Lung microvascular endothelial cell (primary cell): ENCODE results near the gene FRA10AC1. TPM values are rescaled to one million over a fixed set of nuclear protein-coding genes. Genes with fewer than 3 reads are reported as not detected.

Source experiments
- DNase-seq, 2 donors: peaks; one replicate each; pipeline versions ENCODE4 v3.0.0 to v3.0.0-alpha.2; 2010; ENCODE audit warnings: low read depth in 2 of 2
- total RNA-seq: library from RNA; depleted of rRNA; stranded (reverse); fragments of >200 nt; gene quantifications from 2 replicates; pipeline ENCODE4 v1.2.1, GENCODE V29; 2014

Gene FRA10AC1
- total RNA-seq, 1 donor from 2014 or later = 3.2 TPM

DNA sequence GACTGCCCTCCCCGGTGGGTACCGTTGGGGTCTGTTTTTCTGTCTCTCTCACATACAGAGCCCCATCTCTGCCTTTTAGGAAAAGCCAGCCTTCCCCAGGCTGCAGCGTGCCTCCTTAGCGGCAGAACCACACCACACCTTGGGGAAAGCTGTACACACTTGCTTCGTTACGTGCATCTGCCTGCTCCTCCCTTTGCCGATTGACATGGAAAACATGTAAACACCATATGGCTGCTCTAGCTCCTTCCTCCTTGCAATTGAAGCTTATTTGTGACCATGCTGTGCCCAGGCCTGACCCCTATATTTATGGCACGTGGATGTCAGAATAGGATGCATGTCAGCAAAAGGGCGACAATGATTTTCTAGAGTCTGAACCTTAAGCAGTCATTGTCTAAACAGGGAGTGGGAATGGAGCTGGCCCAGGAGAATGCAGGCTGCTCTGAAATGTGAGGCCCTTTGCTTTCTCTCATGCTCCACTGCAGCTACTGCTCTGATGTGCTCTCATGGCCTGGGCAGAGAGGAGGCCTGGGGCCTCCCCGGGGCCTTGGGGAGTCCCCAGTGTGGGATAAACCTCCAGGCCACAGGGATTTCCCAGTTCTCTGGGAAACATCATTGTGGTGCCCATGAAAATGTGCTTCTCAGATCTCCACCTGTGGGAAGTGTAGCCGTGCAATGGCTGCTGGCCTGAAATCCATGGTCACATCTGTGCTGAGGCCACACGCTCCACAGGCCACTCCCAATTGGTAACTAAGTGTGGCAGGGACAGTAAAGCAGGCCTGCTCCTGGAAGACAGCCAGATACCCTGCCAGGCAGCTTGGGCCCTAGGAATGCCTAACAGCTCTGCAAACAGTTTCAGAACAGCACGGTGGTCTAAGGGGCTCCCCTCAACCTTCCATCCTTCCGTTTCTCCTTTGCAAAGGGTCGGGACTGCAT lies 71.5 kb downstream of the FRA10AC1 start:
- no peak for DNase-seq

DNA sequence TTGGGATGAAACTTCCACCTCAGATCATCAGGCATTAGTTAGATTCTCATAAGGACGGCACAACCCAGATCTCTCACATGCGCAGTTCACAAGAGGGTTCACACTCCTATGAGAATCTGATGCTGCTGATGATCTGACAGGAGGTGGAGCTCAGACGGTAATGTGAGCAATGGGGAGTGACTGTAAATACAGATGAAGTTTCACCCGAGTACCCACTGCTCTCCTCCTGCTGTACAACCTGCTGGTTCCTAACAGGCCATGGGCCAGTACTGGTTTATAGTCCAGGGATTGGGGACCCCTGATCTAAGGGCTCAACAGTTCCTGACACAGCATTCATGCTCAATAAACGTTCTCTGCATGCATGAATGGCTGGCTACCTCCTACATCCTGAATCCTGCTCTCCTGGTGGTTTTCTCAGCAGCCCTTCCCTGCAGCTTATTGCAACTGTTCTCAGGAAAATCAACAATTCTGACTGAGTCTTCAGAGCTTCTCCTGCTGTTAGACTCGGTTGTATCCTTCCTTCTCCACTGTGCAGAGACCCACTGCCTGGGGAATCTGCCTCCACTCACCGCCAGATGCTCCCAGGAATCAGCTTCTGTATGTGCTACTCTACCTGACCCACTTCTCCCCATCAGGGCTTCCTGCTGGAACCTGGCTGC lies 72.6 kb downstream of the FRA10AC1 start:
- DNase-seq = no peak

DNA sequence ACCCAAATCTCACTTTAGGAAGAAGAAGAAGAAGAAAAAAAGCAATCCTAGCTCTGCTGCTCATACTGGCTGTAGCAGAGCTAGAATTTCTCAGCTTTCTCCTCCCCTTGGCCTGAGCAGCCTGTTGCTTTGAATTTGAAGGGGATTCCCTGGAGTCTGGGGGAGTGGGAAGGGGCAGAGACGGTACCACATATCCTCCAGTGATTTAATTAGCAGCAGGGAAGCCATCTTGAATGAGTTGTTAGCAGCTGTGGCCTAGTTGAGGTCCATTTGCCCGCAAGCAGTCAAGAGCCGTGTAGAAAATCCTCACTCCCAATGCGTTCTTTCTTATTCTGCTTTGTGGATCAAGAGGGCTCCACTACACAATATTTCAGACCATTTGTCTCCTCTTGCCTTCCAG lies 73.5 kb downstream of the FRA10AC1 start:
- DNase-seq = no peak

DNA sequence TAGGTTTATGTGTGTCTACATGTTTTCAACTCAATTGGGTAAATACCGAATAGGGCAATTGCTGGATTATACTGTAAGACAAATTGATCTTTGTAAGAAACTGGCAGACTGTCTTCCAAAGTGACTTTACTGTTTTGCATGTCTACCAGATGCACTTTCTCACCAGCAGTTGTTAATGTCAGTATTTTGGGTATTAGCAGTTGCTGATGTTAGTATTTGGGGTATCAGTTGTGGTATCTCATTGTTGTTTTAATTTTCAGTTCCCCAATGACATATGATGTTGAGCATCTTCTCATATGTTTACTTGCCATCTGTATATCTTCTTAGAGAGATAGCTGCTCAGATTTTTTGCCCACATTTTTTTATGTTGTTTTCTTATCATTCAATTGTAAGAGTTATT lies 79.5 kb downstream of the FRA10AC1 start:
- DNase-seq = no peak

DNA sequence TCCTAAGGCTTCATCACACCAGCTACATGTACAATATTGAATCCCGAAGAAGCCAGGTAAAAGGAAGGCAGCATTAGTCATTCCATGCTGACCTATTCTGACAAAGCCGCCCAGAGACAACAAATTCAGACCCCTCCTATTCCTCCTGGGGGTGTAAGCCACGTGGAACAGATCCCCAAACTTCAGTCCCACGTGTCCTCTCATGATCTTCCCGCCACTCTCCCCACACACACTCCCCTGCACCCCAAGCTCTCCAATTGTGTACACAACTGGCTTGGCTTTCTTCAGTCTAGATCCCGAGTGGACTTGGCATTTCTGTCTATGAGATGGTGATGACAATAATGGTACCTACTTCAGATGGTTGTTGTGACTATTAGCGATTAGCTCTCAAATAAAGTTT lies 81.5 kb downstream of the FRA10AC1 start:
- no peak for DNase-seq

Other genes with a start within 250 kb of the FRA10AC1 start
- gene MYOF, start 220.3 kb downstream of the FRA10AC1 start, total RNA-seq = 58.1 and 147 TPM in 2 replicates
- gene CEP55, start 206.0 kb downstream of the FRA10AC1 start, total RNA-seq = 6.2 and 18.7 TPM in 2 replicates
- gene FFAR4, start 135.9 kb downstream of the FRA10AC1 start, total RNA-seq = not detected in 2 replicates
- gene RBP4, start 101.4 kb downstream of the FRA10AC1 start, total RNA-seq = not detected in 2 replicates
- not detected in 2 replicates for gene PDE6C, start 90.1 kb downstream of the FRA10AC1 start, total RNA-seq
- not detected in 2 replicates for gene LGI1, start 55.3 kb upstream of the FRA10AC1 start, total RNA-seq
- 3.1 and 4.4 TPM in 2 replicates for gene SLC35G1, start 191.4 kb upstream of the FRA10AC1 start, total RNA-seq